H9 (cell line): ENCODE data around the gene NOTUM. TPM values are rescaled to one million over a fixed set of nuclear protein-coding genes. Genes with fewer than 3 reads are reported as not detected.

Experiments used
- DNase-seq: peaks from one replicate; pipeline ENCODE4 v3.0.0-alpha.2; 2017
- H2AFZ ChIP-seq: one replicate; pipeline ENCODE4 v1.6.1; 2013; ENCODE audit warnings: mild to moderate bottlenecking, low read length, control low read depth, moderate library complexity
- H2AK5ac ChIP-seq: 2 replicates; pipeline ENCODE4 v1.6.1; 2013; ENCODE audit warnings: low read length, control low read depth, mixed read lengths; ENCODE audit not compliant: insufficient read length
- H2BK120ac ChIP-seq: one replicate; pipeline ENCODE4 v1.6.1; 2013; ENCODE audit warnings: low read depth, mild to moderate bottlenecking, low read length, control low read depth, inconsistent platforms; ENCODE audit not compliant: poor library complexity, severe bottlenecking
- H2BK12ac ChIP-seq: 2 replicates; pipeline ENCODE4 v1.6.1; 2013; ENCODE audit warnings: low read length, control low read depth, mixed read lengths, low read depth; ENCODE audit not compliant: insufficient read length
- H2BK15ac ChIP-seq: 2 replicates; pipeline ENCODE4 v1.6.1; 2013; ENCODE audit warnings: low read depth, low read length, control low read depth
- H2BK20ac ChIP-seq: one replicate; pipeline ENCODE4 v1.6.1; 2013; ENCODE audit warnings: low read depth, mild to moderate bottlenecking, low read length, control low read depth, inconsistent platforms; ENCODE audit not compliant: poor library complexity, severe bottlenecking
- H2BK5ac ChIP-seq: 2 replicates; pipeline ENCODE4 v1.6.1; 2013; ENCODE audit warnings: low read length, control low read depth, mixed read lengths; ENCODE audit not compliant: insufficient read length
- H3K14ac ChIP-seq: 2 replicates; pipeline ENCODE4 v1.6.1; 2013; ENCODE audit warnings: low read length, control low read depth; ENCODE audit not compliant: insufficient read depth
- H3K18ac ChIP-seq: 2 replicates; pipeline ENCODE4 v1.6.1; 2013; ENCODE audit warnings: low read depth, mild to moderate bottlenecking, mixed read lengths, low read length, control low read depth; ENCODE audit not compliant: insufficient read length
- H3K23ac ChIP-seq: 2 replicates; pipeline ENCODE4 v1.6.1; 2013; ENCODE audit warnings: low read length, control low read depth, mixed read lengths, low read depth; ENCODE audit not compliant: insufficient read length
- H3K23me2 ChIP-seq: 2 replicates; pipeline ENCODE4 v1.6.1; 2013; ENCODE audit warnings: low read depth, mild to moderate bottlenecking, mixed read lengths, low read length, control low read depth; ENCODE audit not compliant: insufficient read length, poor library complexity, severe bottlenecking
- H3K27ac ChIP-seq: 2 replicates; pipeline ENCODE4 v1.5.1; 2013; ENCODE audit warnings: low read length, control low read depth, mixed read lengths, low read depth; ENCODE audit not compliant: insufficient read length
- H3K27me3 ChIP-seq: 2 replicates; pipeline ENCODE4 v1.6.1; 2013; ENCODE audit warnings: low read length, control low read depth, inconsistent platforms; ENCODE audit not compliant: insufficient read depth
- H3K4ac ChIP-seq: 2 replicates; pipeline ENCODE4 v1.6.1; 2013; ENCODE audit warnings: low read depth, mild to moderate bottlenecking, control low read depth, inconsistent platforms, low read length, moderate library complexity
- H3K4me1 ChIP-seq: 2 replicates; pipeline ENCODE4 v1.6.1; 2013; ENCODE audit warnings: low read length, control low read depth, inconsistent platforms; ENCODE audit not compliant: insufficient read depth
- H3K4me2 ChIP-seq: 2 replicates; pipeline ENCODE4 v1.6.1; 2013; ENCODE audit warnings: low read length, control low read depth, mixed read lengths; ENCODE audit not compliant: insufficient read length, insufficient read depth
- H3K56ac ChIP-seq: 2 replicates; pipeline ENCODE4 v1.6.1; 2013; ENCODE audit warnings: low read depth, mild to moderate bottlenecking, mixed read lengths, low read length, control low read depth; ENCODE audit not compliant: insufficient read length
- H3K79me1 ChIP-seq: 2 replicates; pipeline ENCODE4 v1.6.1; 2013; ENCODE audit warnings: low read depth, mild to moderate bottlenecking, moderate library complexity, low read length, control low read depth, inconsistent platforms; ENCODE audit not compliant: insufficient read depth, poor library complexity, severe bottlenecking
- H3K79me2 ChIP-seq: 2 replicates; pipeline ENCODE4 v1.6.1; 2013; ENCODE audit warnings: low read length, control low read depth, inconsistent platforms; ENCODE audit not compliant: insufficient read depth
- H3K9ac ChIP-seq: 2 replicates; pipeline ENCODE4 v1.6.1; 2013; ENCODE audit warnings: low read length, control low read depth, mixed read lengths; ENCODE audit not compliant: insufficient read length; ENCODE audit errors: extremely low read depth
- H3K9me3 ChIP-seq: one replicate; pipeline ENCODE4 v1.6.1; 2013; ENCODE audit warnings: low read depth, low read length, inconsistent platforms; ENCODE audit not compliant: control insufficient read depth
- H3T11ph ChIP-seq: one replicate; pipeline ENCODE4 v1.6.1; 2013; ENCODE audit warnings: mild to moderate bottlenecking, low read length, control low read depth, inconsistent platforms
- H4K20me1 ChIP-seq: one replicate; pipeline ENCODE4 v1.6.1; 2013; ENCODE audit not compliant: control insufficient read depth, insufficient read length, insufficient read depth
- H4K5ac ChIP-seq: 2 replicates; pipeline ENCODE4 v1.6.1; 2013; ENCODE audit warnings: low read depth, mild to moderate bottlenecking, mixed read lengths, low read length, control low read depth; ENCODE audit not compliant: insufficient read length
- H4K8ac ChIP-seq: replicated peaks from 2 replicates; pipeline ENCODE4 v1.6.1; 2013; ENCODE audit warnings: low read length, control low read depth, mixed read lengths, low read depth; ENCODE audit not compliant: insufficient read length
- H4K91ac ChIP-seq: 2 replicates; pipeline ENCODE4 v1.6.1; 2013; ENCODE audit warnings: low read depth, mild to moderate bottlenecking, moderate library complexity, mixed read lengths, low read length, control low read depth; ENCODE audit not compliant: insufficient read length
- H3K27ac Mint-ChIP-seq, 3 experiments: 2 replicates in 2 of 3; 3 replicates in 1 of 3; pipeline ENCODE4 v1.8.0; 2020 to 2021; ENCODE audit warnings: mixed read lengths in 3 of 3, mild to moderate bottlenecking in 1 of 3, moderate library complexity in 1 of 3
- H3K27me3 Mint-ChIP-seq: 2 replicates; pipeline ENCODE4 v1.8.0; 2021; ENCODE audit warnings: low read depth, mild to moderate bottlenecking, moderate library complexity, mixed read lengths
- H3K36me3 Mint-ChIP-seq, 3 experiments: 2 replicates in 2 of 3; 3 replicates in 1 of 3; pipeline ENCODE4 v1.8.0; 2020 to 2021; ENCODE audit warnings: low read depth in 3 of 3, mixed read lengths in 3 of 3; ENCODE audit not compliant: insufficient read depth in 1 of 3
- H3K4me1 Mint-ChIP-seq, 2 experiments: 2 replicates each; pipeline ENCODE4 v1.8.0; 2020; ENCODE audit warnings: mixed read lengths in 2 of 2
- H3K4me3 Mint-ChIP-seq, 2 experiments: 2 replicates in 1 of 2; 3 replicates in 1 of 2; pipeline ENCODE4 v1.8.0; 2020 to 2021; ENCODE audit warnings: mild to moderate bottlenecking in 2 of 2, mixed read lengths in 2 of 2, moderate library complexity in 1 of 2
- H3K9me3 Mint-ChIP-seq, 2 experiments: 2 replicates in 1 of 2; 3 replicates in 1 of 2; pipeline ENCODE4 v1.8.0; 2020; ENCODE audit warnings: mild to moderate bottlenecking in 2 of 2, mixed read lengths in 2 of 2, moderate library complexity in 1 of 2
- WGBS: extraction: QIAGEN DNeasy Blood & Tissue Kit; methylation state at CpG from one replicate; pipeline ENCODE4 v1.1.7; 2013; ENCODE audit warnings: missing lambda C conversion rate, low lambda C conversion rate, mixed read lengths; ENCODE audit not compliant: insufficient read length; ENCODE audit errors: extremely low coverage; 5-methylcytosine and 5-hydroxymethylcytosine counted together
- total RNA-seq: library from RNA; stranded (reverse); gene quantifications from 2 replicates; pipeline ENCODE4 v1.2.1, GENCODE V29; 2021
- TF ChIP-seq, protein P1 (sequence below): fragments of 200-600 bp; sonication (generic); conservative IDR thresholded peaks from 3 replicates; pipeline ENCODE4 v1.8.0; 2021; ENCODE audit warnings: antibody characterized with exemption, mild to moderate bottlenecking

Gene NOTUM
- total RNA-seq, 1 experiment from 2014 or later: 2.1 TPM

DNA sequence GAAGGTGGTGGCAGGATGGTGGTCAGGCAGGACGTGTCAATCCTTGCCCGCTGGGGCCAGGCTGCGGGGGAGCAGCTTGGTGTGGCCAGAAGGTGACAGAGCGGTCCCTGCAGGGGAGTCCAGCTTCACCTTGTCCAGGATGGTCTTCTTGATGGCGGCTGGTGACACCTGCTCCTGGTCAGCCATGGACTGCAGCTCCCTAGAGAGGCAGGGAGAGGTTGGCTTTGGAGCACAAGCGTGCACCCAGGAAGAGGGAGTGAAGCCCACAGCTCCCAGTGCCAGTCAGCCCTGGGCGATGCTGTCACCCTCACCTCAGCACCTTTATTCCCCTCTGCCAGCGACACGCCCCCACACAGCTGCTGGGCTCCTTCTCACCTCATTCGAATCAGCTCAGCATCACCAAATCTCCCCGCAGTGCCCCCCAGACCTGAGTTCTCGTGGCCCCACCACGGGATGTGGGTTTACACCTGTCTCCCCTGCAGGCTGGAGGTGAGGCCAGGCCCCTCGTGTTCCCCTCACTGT is 27.7 kb downstream of the NOTUM start:
- Histone ChIP-seq H3K23me2 (peaks cover 7% of the 10 kb centered on the region), H3K79me1 (peaks cover 3% of the 10 kb centered on the region), H2BK120ac (no peak overlapping the region), H4K91ac (no peak overlapping the region), H2AFZ (no peak overlapping the region), H3K79me2 (peaks cover 2% of the 10 kb centered on the region; the same call in 1 of the 2 replicates), H3T11ph (no peak overlapping the region), H4K20me1 (peaks cover 4% of the 10 kb centered on the region), H3K4ac (no peak overlapping the region), H3K9ac (no peak overlapping the region), H3K4me1 (no peaks in the 10 kb centered on the region), H3K27me3 (no peaks in the 10 kb centered on the region; the same call in 1 of the 2 replicates), H4K8ac (no peak overlapping the region), H3K14ac (no peak overlapping the region; the same call in 1 of the 2 replicates), H2BK12ac (no peak overlapping the region), H2BK5ac (no peak overlapping the region), H3K56ac (no peak overlapping the region), H3K27ac (no peak overlapping the region), H2BK20ac (no peak overlapping the region), H2AK5ac (no peak overlapping the region), H3K18ac (no peak overlapping the region), H3K9me3 (no peaks in the 10 kb centered on the region), H2BK15ac (no peak overlapping the region), H4K5ac (no peak overlapping the region), H3K23ac (no peak overlapping the region), H3K4me2 (no peak overlapping the region)
- no peaks in the 10 kb centered on the region for H3K9me3 Mint-ChIP-seq
- WGBS: no CpG with 5 or more reads among the region's 14 CpGs
- H3K27me3 Mint-ChIP-seq: peaks cover 28% of the 10 kb centered on the region
- DNase-seq: no peak
- TF ChIP-seq, protein P1, sequence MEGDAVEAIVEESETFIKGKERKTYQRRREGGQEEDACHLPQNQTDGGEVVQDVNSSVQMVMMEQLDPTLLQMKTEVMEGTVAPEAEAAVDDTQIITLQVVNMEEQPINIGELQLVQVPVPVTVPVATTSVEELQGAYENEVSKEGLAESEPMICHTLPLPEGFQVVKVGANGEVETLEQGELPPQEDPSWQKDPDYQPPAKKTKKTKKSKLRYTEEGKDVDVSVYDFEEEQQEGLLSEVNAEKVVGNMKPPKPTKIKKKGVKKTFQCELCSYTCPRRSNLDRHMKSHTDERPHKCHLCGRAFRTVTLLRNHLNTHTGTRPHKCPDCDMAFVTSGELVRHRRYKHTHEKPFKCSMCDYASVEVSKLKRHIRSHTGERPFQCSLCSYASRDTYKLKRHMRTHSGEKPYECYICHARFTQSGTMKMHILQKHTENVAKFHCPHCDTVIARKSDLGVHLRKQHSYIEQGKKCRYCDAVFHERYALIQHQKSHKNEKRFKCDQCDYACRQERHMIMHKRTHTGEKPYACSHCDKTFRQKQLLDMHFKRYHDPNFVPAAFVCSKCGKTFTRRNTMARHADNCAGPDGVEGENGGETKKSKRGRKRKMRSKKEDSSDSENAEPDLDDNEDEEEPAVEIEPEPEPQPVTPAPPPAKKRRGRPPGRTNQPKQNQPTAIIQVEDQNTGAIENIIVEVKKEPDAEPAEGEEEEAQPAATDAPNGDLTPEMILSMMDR: no peak
- H3K4me1 Mint-ChIP-seq: peaks cover 2 to 21% of the 10 kb centered on the region in 2 experiments; a peak in 3 of 4 replicates
- no peak overlapping the region; a peak in 1 of 5 replicates for H3K4me3 Mint-ChIP-seq
- no peak overlapping the region; a peak in 1 of 7 replicates for H3K27ac Mint-ChIP-seq
- H3K36me3 Mint-ChIP-seq: peaks cover 3 to 32% (median 21%) of the 10 kb centered on the region in 3 experiments; a peak in 6 of 7 replicates
